ENCODE results near the gene SCN8A.
"Not testable (repeated sequence)": the region's sequence is repeated elsewhere in the genome, so short reads cannot be mapped to it uniquely, and the experiment has no call there.

Gene SCN8A

GRCh38 chr12:51788876-51789275 is 197.8 kb downstream of the SCN8A start:
- TF ChIP-seq, protein P1, sequence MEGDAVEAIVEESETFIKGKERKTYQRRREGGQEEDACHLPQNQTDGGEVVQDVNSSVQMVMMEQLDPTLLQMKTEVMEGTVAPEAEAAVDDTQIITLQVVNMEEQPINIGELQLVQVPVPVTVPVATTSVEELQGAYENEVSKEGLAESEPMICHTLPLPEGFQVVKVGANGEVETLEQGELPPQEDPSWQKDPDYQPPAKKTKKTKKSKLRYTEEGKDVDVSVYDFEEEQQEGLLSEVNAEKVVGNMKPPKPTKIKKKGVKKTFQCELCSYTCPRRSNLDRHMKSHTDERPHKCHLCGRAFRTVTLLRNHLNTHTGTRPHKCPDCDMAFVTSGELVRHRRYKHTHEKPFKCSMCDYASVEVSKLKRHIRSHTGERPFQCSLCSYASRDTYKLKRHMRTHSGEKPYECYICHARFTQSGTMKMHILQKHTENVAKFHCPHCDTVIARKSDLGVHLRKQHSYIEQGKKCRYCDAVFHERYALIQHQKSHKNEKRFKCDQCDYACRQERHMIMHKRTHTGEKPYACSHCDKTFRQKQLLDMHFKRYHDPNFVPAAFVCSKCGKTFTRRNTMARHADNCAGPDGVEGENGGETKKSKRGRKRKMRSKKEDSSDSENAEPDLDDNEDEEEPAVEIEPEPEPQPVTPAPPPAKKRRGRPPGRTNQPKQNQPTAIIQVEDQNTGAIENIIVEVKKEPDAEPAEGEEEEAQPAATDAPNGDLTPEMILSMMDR (IDR thresholded peaks at IDR 0.05): no peak
- no peak overlapping the region for H3K27ac ChIP-seq
- DNase-seq (ENCODE audit: low spot score): no peak
- no peak overlapping the region for H3K4me3 ChIP-seq

- DNase-seq (ENCODE audit: low spot score): no peak
- TF ChIP-seq, protein P1 (IDR thresholded peaks at IDR 0.05): no peak
- no peak overlapping the region for H3K4me3 ChIP-seq
- no peak overlapping the region for H3K27ac ChIP-seq
Measured at GRCh38 chr12:51792417-51792816, 201.4 kb downstream of the SCN8A start.

GRCh38 chr12:51793201-51793600 is 202.2 kb downstream of the SCN8A start:
- Histone ChIP-seq H3K4me3 (no peak overlapping the region), H3K27ac (no peak overlapping the region)
- DNase-seq (ENCODE audit: low spot score): no peak
- TF ChIP-seq, protein P1 (IDR thresholded peaks at IDR 0.05): no peak

DNA sequence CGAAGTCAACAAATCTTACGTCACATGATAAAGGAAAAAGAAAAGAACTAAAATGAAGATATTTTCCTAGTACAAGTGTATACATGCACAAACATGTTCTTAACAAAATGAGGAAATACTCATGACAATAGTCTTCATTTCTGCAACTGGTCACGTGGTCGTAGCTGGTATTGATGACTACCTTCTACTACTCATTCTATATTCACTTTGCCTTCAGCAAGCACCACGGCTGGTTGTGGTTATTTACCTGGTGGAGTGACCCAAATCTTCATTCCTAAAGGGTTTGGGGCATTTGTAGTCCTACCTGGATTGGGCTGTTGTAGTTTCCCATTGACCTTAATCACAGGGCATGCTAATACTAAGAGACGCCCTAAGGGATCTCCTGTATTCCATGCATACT is 206.3 kb downstream of the SCN8A start:
- Histone ChIP-seq H3K4me3 (no peak overlapping the region), H3K27ac (no peak overlapping the region)
- TF ChIP-seq, protein P1 (IDR thresholded peaks at IDR 0.05): no peak
- DNase-seq (ENCODE audit: low spot score): no peak

DNA sequence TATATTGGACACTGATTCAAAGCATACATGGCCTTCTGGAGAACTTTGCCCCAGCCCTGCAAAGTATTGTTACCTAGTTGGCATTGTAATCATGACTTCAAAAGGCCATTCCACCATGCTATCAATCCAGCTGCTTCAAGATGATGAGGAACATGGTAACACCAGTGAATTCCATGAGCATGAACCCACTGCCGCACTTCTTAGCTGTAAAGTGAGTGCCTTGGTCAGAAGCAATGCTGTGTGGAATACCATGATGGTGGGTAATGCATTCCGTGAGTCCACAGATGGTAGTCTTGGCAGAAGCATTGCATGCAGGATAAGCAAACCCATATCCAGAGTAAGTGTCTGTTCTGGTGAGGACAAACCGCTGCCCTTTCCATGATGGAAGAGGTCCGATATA is 207.0 kb downstream of the SCN8A start:
- H3K27ac ChIP-seq; DNase-seq (ENCODE audit: low spot score); H3K4me3 ChIP-seq: not testable (repeated sequence)

DNA sequence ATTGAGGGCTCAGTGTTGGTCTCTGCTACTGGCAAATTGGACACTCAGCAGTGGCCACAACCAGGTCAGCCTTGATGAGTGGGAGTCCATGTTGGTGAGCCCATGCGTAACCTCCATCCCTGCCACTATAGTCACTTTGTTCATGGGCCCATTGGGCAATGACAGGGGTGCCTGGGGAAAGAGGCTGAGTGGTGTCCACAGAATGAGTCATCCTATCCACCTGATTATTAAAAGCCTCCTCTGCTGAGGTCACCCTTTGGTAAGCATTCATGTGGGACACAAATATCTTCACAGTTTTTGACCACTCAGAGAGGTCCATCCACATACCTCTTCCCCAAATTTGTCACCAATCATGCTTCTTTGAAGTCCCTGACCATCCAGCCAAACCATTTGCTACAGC is 207.5 kb downstream of the SCN8A start:
- TF ChIP-seq, protein P1 (IDR thresholded peaks at IDR 0.05): no peak
- DNase-seq (ENCODE audit: low spot score): no peak
- Histone ChIP-seq H3K4me3 (no peak overlapping the region), H3K27ac (no peak overlapping the region)

GRCh38 chr12:51801027-51801426 is 210.0 kb downstream of the SCN8A start:
- H3K27ac ChIP-seq: no peak overlapping the region
- H3K4me3 ChIP-seq: no peak overlapping the region
- TF ChIP-seq, protein P1 (IDR thresholded peaks at IDR 0.05): no peak
- DNase-seq (ENCODE audit: low spot score): no peak

GRCh38 chr12:51806896-51807295 is 215.9 kb downstream of the SCN8A start:
- TF ChIP-seq, protein P1 (IDR thresholded peaks at IDR 0.05): no peak
- H3K27ac ChIP-seq: no peak overlapping the region
- no peak for DNase-seq (ENCODE audit: low spot score)
- no peak overlapping the region for H3K4me3 ChIP-seq
